ENCODE results near the gene NXT1. TPM values are rescaled to one million over a fixed set of nuclear protein-coding genes. Genes with fewer than 3 reads are reported as not detected.
A peak's percentile ranks its signal among the peaks of the same experiment; 100 is the strongest.

The NXT1 gene
- total and polyA plus RNA-seq, 10 of the 15 experiments (the other 5 are each of a cell fraction or from before 2014, with no cell fraction given), result 10.2 to 66.7 (median 44.0) TPM

DNA sequence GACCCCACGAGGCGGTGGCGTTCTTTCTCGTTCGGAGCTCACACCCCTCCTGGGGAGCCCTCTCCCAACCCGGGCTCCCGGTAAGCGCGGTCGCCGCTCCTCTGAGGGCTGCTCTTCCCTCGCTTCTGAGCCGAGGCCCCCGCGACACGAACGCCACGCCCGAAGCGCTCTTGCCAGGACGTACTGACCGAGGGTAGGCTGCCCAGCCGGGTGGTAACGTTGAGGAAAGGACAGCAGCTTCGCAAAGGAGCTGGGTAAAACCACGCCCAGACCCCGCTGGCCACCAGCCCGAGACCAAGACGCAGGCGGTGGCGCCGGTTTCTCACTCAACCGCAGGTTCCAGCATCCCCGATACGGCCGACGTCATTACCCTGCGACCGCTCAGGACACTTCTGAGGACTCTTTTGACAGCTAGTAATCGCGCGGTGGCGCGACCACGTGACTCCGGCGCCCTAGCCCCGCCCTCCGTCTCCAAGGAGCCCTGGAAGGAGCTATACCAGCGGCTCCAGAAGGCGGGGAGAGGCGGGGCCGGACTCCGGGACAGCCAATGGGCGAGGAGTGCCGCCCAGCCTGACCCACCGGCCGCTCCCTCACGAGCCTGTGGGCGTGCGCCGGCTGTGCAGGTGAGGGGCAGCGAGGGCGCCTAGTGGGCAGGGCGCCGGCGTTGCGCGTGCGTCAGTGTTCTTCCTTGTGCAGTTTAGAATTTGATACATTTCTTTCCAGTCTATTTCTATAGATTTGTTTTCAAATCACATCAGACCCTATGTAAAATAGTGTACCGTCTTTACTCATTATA lies 7.4 kb downstream of the NXT1 start:
- Histone ChIP-seq H3K36me3 (ENCODE audit: control insufficient read depth in 2 of 2, insufficient read depth in 2 of 2, low read length in 1 of 2) (peaks cover 5 to 8% of the 10 kb centered on the region in 2 experiments; a peak in 3 of 4 replicates), H3K27me3 (replicated peaks in 1 of 2; ENCODE audit: control insufficient read depth in 2 of 2, insufficient read depth in 2 of 2, low read length in 1 of 2) (no peaks in the 10 kb centered on the region), H4K20me1 (ENCODE audit: control insufficient read depth, insufficient read depth) (no peaks in the 10 kb centered on the region), H3K4me2 (ENCODE audit: control insufficient read depth, insufficient read depth) (peak overlapping the region; percentile 89), H3K79me2 (ENCODE audit: control insufficient read depth, insufficient read depth, low read length) (peaks cover 26% of the 10 kb centered on the region), H3K4me3 (peak overlapping the region; percentile 78), H2AFZ (ENCODE audit: control insufficient read depth, low read depth, low read length) (peak overlapping the region; percentile 95), H3K9ac (ENCODE audit: control insufficient read depth, insufficient read depth, low read length) (peak overlapping the region; percentile 85), H3K9me3 (replicated peaks; ENCODE audit: control insufficient read depth, insufficient read depth, low read length) (no peaks in the 10 kb centered on the region), H3K4me1 (ENCODE audit: control insufficient read depth, insufficient read depth, low read length) (peaks cover 7% of the 10 kb centered on the region), H3K27ac (ENCODE audit: control insufficient read depth, insufficient read depth) (peak overlapping the region; percentile 85)
- WGBS (ENCODE audit: insufficient coverage, insufficient replicate concordance, low lambda C conversion rate, missing lambda C conversion rate), result under 1% methylated on average over 71 of the region's 71 CpGs
- in situ Hi-C loops (cut with MboI), result loop anchor here (25.0 kb wide), 2 partner anchors 1704 to 1904 kb away; partner anchors contain the start of gene ACSS1
- POLR2A ChIA-PET, result interaction anchor here (0.6 to 4.5 kb wide), 8 partner anchors 7 to 292 kb away, joined by 3 to 61 read pairs (median 5); partner anchors contain the start of genes NAPB and NXT1
- FAIRE-seq (peak; percentile 97), ATAC-seq (peak; percentile 88), DNase-seq (ENCODE audit: low read depth, low spot score) (peak; percentile 96)
- SMC1A ChIA-PET (ENCODE audit: uncharacterized antibody, unreplicated experiment), result interaction anchor here (0.8 to 2.2 kb wide), 6 partner anchors 8 to 89 kb away, joined by 3 to 14 read pairs (median 5); partner anchors contain the start of gene NAPB
- intact Hi-C loops (cut with micrococcal nuclease; ENCODE audit: unreplicated experiment), result loop anchor here (1.0 kb wide), 1 partner anchor 8 kb away; the partner anchor contains the start of gene NXT1
- CTCF ChIA-PET, result interaction anchor here (1.2 to 2.0 kb wide), 6 partner anchors 8 to 89 kb away, joined by 3 to 11 read pairs (median 7); partner anchors contain the start of gene NAPB
- BruUV-seq (replicated peaks), result no TSS peak
- RAD21 ChIA-PET (ENCODE audit: unreplicated experiment), result interaction anchor here (1.2 to 2.1 kb wide), 5 partner anchors 8 to 64 kb away, joined by 4 to 31 read pairs (median 8); partner anchors contain the start of genes NAPB and NXT1
- TF ChIP-seq TCF3 (IDR thresholded peaks at IDR 0.05; ENCODE audit: borderline replicate concordance, insufficient read depth, low read depth, low read length) (peak; percentile 40; the same call in 1 of the 2 replicates), RAD21 (IDR thresholded peaks at IDR 0.05; ENCODE audit: insufficient read depth, low read depth, low read length) (no peak), MEF2B (IDR thresholded peaks at IDR 0.05; ENCODE audit: partially characterized antibody, poor library complexity, severe bottlenecking) (no peak), JUNB (IDR thresholded peaks at IDR 0.05) (no peak), STAT1 (conservative IDR thresholded peaks at IDR 0.05) (0 out of 2 replicates have a peak, but pooled peaks have one; percentile 58), IKZF1 (conservative IDR thresholded peaks at IDR 0.05) (peak; percentile 62), RBBP5 (conservative IDR thresholded peaks at IDR 0.05) (no peak), NR2C1 (IDR thresholded peaks at IDR 0.05) (no peak), POLR2AphosphoS2 (IDR thresholded peaks at IDR 0.05; ENCODE audit: low read depth, low read length) (no peak), TCF12 (IDR thresholded peaks at IDR 0.05; ENCODE audit: low read depth, low read length) (0 out of 2 replicates have a peak, but pooled peaks have one; percentile 50), TARDBP (IDR thresholded peaks at IDR 0.05; ENCODE audit: borderline replicate concordance) (no peak), IKZF2 (IDR thresholded peaks at IDR 0.05) (no peak; a peak in 1 of 4 replicates), ESRRA (IDR thresholded peaks at IDR 0.05; ENCODE audit: low read length) (no peak), HDAC2 (IDR thresholded peaks at IDR 0.05) (no peak), ATF7 (IDR thresholded peaks at IDR 0.05; ENCODE audit: low read depth) (peak; percentile 78), ZNF384 (IDR thresholded peaks at IDR 0.05; ENCODE audit: borderline replicate concordance, low read depth, low read length) (no peak), TCF7 (IDR thresholded peaks at IDR 0.05; ENCODE audit: borderline replicate concordance) (no peak), SRF (IDR thresholded peaks at IDR 0.05; ENCODE audit: low read depth in 2 of 2, low read length in 2 of 2) (peak in 1 of 2 experiments; percentile 70; a peak in 2 of 4 replicates), NRF1 (conservative IDR thresholded peaks at IDR 0.05; ENCODE audit: low read depth, low read length) (peak; percentile 77)
- TF ChIP-seq, protein P1, sequence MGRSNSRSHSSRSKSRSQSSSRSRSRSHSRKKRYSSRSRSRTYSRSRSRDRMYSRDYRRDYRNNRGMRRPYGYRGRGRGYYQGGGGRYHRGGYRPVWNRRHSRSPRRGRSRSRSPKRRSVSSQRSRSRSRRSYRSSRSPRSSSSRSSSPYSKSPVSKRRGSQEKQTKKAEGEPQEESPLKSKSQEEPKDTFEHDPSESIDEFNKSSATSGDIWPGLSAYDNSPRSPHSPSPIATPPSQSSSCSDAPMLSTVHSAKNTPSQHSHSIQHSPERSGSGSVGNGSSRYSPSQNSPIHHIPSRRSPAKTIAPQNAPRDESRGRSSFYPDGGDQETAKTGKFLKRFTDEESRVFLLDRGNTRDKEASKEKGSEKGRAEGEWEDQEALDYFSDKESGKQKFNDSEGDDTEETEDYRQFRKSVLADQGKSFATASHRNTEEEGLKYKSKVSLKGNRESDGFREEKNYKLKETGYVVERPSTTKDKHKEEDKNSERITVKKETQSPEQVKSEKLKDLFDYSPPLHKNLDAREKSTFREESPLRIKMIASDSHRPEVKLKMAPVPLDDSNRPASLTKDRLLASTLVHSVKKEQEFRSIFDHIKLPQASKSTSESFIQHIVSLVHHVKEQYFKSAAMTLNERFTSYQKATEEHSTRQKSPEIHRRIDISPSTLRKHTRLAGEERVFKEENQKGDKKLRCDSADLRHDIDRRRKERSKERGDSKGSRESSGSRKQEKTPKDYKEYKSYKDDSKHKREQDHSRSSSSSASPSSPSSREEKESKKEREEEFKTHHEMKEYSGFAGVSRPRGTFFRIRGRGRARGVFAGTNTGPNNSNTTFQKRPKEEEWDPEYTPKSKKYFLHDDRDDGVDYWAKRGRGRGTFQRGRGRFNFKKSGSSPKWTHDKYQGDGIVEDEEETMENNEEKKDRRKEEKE (IDR thresholded peaks at IDR 0.05), result no peak
- TF ChIP-seq, protein P2, sequence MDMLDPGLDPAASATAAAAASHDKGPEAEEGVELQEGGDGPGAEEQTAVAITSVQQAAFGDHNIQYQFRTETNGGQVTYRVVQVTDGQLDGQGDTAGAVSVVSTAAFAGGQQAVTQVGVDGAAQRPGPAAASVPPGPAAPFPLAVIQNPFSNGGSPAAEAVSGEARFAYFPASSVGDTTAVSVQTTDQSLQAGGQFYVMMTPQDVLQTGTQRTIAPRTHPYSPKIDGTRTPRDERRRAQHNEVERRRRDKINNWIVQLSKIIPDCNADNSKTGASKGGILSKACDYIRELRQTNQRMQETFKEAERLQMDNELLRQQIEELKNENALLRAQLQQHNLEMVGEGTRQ (IDR thresholded peaks at IDR 0.05; ENCODE audit: borderline replicate concordance, low read depth, low read length), result peak; percentile 85

All from GM12878 (cell line).